GM23248 (cell line): Measurements from ENCODE around the gene ZBTB12. TPM values are rescaled to one million over a fixed set of nuclear protein-coding genes. Genes with fewer than 3 reads are reported as not detected.
A peak's percentile ranks its signal among the peaks of the same experiment; 100 is the strongest.
"Not testable (repeated sequence)": the region's sequence is repeated elsewhere in the genome, so short reads cannot be mapped to it uniquely, and the experiment has no call there.

Experiments
- DNase-seq: peaks from one replicate; pipeline ENCODE4 v3.0.0-alpha.2; 2015
- H2AFZ ChIP-seq: fragments of 200-600 bp; sonication (generic); 2 replicates; pipeline ENCODE4 v1.6.1; 2016; ENCODE audit warnings: antibody characterized with exemption
- H3F3A ChIP-seq: fragments of 200-600 bp; sonication (generic); 2 replicates; pipeline ENCODE4 v1.6.1; 2016; ENCODE audit warnings: mild to moderate bottlenecking, antibody characterized with exemption, mixed run types; ENCODE audit not compliant: insufficient read depth
- H3K27ac ChIP-seq: fragments of 200-600 bp; sonication (generic); 2 replicates; pipeline ENCODE4 v1.5.1; 2016; ENCODE audit warnings: mild to moderate bottlenecking
- H3K27me3 ChIP-seq: fragments of 200-600 bp; sonication (generic); replicated peaks from 2 replicates; pipeline ENCODE4 v1.6.1; 2016; ENCODE audit warnings: mild to moderate bottlenecking; ENCODE audit not compliant: insufficient read depth
- H3K36me3 ChIP-seq: fragments of 200-600 bp; sonication (generic); 2 replicates; pipeline ENCODE4 v1.6.1; 2016; ENCODE audit warnings: low read depth, mild to moderate bottlenecking
- H3K4me1 ChIP-seq: fragments of 200-600 bp; sonication (generic); 2 replicates; pipeline ENCODE4 v1.6.1; 2016; ENCODE audit warnings: mild to moderate bottlenecking; ENCODE audit not compliant: insufficient read depth
- H3K4me2 ChIP-seq: fragments of 200-600 bp; sonication (generic); one replicate; pipeline ENCODE4 v1.6.1; 2016; ENCODE audit warnings: mild to moderate bottlenecking; ENCODE audit not compliant: unreplicated experiment
- H3K4me3 ChIP-seq: fragments of 200-600 bp; sonication (generic); 2 replicates; pipeline ENCODE4 v1.5.1; 2016; ENCODE audit warnings: mild to moderate bottlenecking
- H3K79me2 ChIP-seq: fragments of 200-600 bp; sonication (generic); 2 replicates; pipeline ENCODE4 v1.6.1; 2016; ENCODE audit warnings: mild to moderate bottlenecking; ENCODE audit not compliant: insufficient read depth
- H3K9ac ChIP-seq: fragments of 200-600 bp; sonication (generic); 2 replicates; pipeline ENCODE4 v1.6.1; 2016; ENCODE audit warnings: mild to moderate bottlenecking
- H3K9me2 ChIP-seq: fragments of 200-600 bp; sonication (generic); 2 replicates; pipeline ENCODE4 v1.6.1; 2016; ENCODE audit warnings: mixed run types, mild to moderate bottlenecking, moderate library complexity; ENCODE audit not compliant: insufficient read depth
- H3K9me3 ChIP-seq: fragments of 200-600 bp; sonication (generic); one replicate; pipeline ENCODE4 v1.6.1; 2017; ENCODE audit warnings: low read depth
- H4K20me1 ChIP-seq: fragments of 200-600 bp; sonication (generic); 2 replicates; pipeline ENCODE4 v1.6.0; 2016; ENCODE audit not compliant: insufficient read depth
- EZH2 ChIP-seq: fragments of 200-600 bp; sonication (generic); IDR thresholded peaks from 2 replicates; pipeline ENCODE4 v1.6.1; 2018; ENCODE audit warnings: antibody characterized with exemption, mild to moderate bottlenecking; ENCODE audit not compliant: insufficient read depth, poor library complexity, severe bottlenecking
- EZH2phosphoT487 ChIP-seq: fragments of 200-600 bp; sonication (generic); IDR thresholded peaks from 2 replicates; pipeline ENCODE4 v1.6.1; 2018; ENCODE audit warnings: antibody characterized with exemption, moderate library complexity, mild to moderate bottlenecking, low read depth; ENCODE audit not compliant: insufficient read depth
- WGBS, 2 experiments: methylation state at CpG; one replicate each; pipeline ENCODE4 v1.1.6; 2015 to 2017; ENCODE audit warnings: low lambda C conversion rate in 2 of 2, low coverage in 1 of 2; ENCODE audit errors: missing lambda C conversion rate in 2 of 2; 5-methylcytosine and 5-hydroxymethylcytosine counted together
- in situ Hi-C: fragments of 300-500 bp; cut with MboI; formaldehyde crosslinking; loops from 2 replicates; pipeline ENCODE4 v1.15.0; 2020
- polyA plus RNA-seq: library from polyadenylated mRNA; unstranded; fragments of >200 nt; fragmentation: Nextera tagmentation; extraction: Ambion mirVana; gene quantifications from 2 replicates; pipeline ENCODE4 v1.2.1, GENCODE V29; 2016
- total RNA-seq: library from RNA; depleted of rRNA; stranded (reverse); fragments of >200 nt; shearing (Covaris generic); gene quantifications from 2 replicates; pipeline ENCODE4 v1.2.3, GENCODE V29; 2014

Gene ZBTB12
- total and polyA plus RNA-seq, 2 experiments from 2014 or later, result 6.1 TPM; not detected in 1

GRCh38 chr6:31933537-31933936 lies 31.7 kb upstream of the ZBTB12 start:
- Histone ChIP-seq H3K4me2 (no peak overlapping the region), H2AFZ (no peak overlapping the region), H3K27me3 (no peaks in the 10 kb centered on the region), H3K4me3 (no peak overlapping the region), H3K9ac (no peak overlapping the region), H3K79me2 (no peaks in the 10 kb centered on the region), H3K27ac (no peak overlapping the region), H3K36me3 (no peaks in the 10 kb centered on the region), H3K9me2 (no peaks in the 10 kb centered on the region), H4K20me1 (no peaks in the 10 kb centered on the region), H3K9me3 (no peaks in the 10 kb centered on the region), H3K4me1 (no peaks in the 10 kb centered on the region), H3F3A (no peaks in the 10 kb centered on the region)
- no peak for TF ChIP-seq EZH2
- TF ChIP-seq EZH2phosphoT487, result no peak
- 84 to 87% methylated on average over 19 of the region's 19 CpGs for WGBS, 2 experiments
- DNase-seq, result no peak
- in situ Hi-C loops, result no loop called here

- H3K9me2 ChIP-seq, H3K9me3 ChIP-seq, H2AFZ ChIP-seq, H3K27ac ChIP-seq, H3K9ac ChIP-seq, H3K36me3 ChIP-seq, H3K4me2 ChIP-seq, H3F3A ChIP-seq, H4K20me1 ChIP-seq, H3K4me3 ChIP-seq, DNase-seq, H3K4me1 ChIP-seq, in situ Hi-C loops, H3K27me3 ChIP-seq, H3K79me2 ChIP-seq: not testable (repeated sequence)
- 88% methylated on average over 26 of the region's 32 CpGs; no CpG with 5 or more reads in 1 of the 2 experiments for WGBS, 2 experiments
These were observed 30.3 kb upstream of the ZBTB12 start for GRCh38 chr6:31932137-31932536.

- in situ Hi-C loops, result no loop called here
- H3K4me2 ChIP-seq, result no peak overlapping the region
- H3K9me3 ChIP-seq, result no peaks in the 10 kb centered on the region
- no peak overlapping the region for H3K9ac ChIP-seq
- H4K20me1 ChIP-seq, result no peaks in the 10 kb centered on the region
- WGBS, 2 experiments, result 91 to 96% methylated on average over 1 of the region's 1 CpG
- no peak overlapping the region for H2AFZ ChIP-seq
- no peak overlapping the region for H3K4me3 ChIP-seq
- H3K79me2 ChIP-seq, result no peaks in the 10 kb centered on the region
- no peaks in the 10 kb centered on the region for H3K4me1 ChIP-seq
- no peaks in the 10 kb centered on the region for H3K27me3 ChIP-seq
- DNase-seq, result no peak
- no peaks in the 10 kb centered on the region for H3K36me3 ChIP-seq
- H3F3A ChIP-seq, result no peaks in the 10 kb centered on the region
- no peak overlapping the region for H3K27ac ChIP-seq
- no peaks in the 10 kb centered on the region for H3K9me2 ChIP-seq
- TF ChIP-seq EZH2 (no peak), EZH2phosphoT487 (no peak)
These were observed 29.1 kb upstream of the ZBTB12 start for GRCh38 chr6:31930962-31931361.

GRCh38 chr6:31928672-31928939 lies 26.7 kb upstream of the ZBTB12 start:
- Histone ChIP-seq H3K4me3 (no peak overlapping the region), H4K20me1 (no peaks in the 10 kb centered on the region)

GRCh38 chr6:31927863-31928671 lies 26.2 kb upstream of the ZBTB12 start:
- Histone ChIP-seq H3K79me2 (no peaks in the 10 kb centered on the region), H3K27me3 (no peaks in the 10 kb centered on the region), H3K9me3 (no peaks in the 10 kb centered on the region), H4K20me1 (no peaks in the 10 kb centered on the region), H3K27ac (no peak overlapping the region), H3K4me3 (peak overlapping the region; percentile 33), H3K9me2 (no peaks in the 10 kb centered on the region), H3F3A (no peaks in the 10 kb centered on the region), H3K9ac (0 out of 2 replicates have a peak overlapping the region, but pooled peaks have one; percentile 0), H3K4me2 (no peak overlapping the region), H3K4me1 (no peaks in the 10 kb centered on the region), H3K36me3 (no peaks in the 10 kb centered on the region), H2AFZ (peak overlapping the region; percentile 82)
- DNase-seq, result no peak
- no peak for TF ChIP-seq EZH2phosphoT487
- TF ChIP-seq EZH2, result no peak
- WGBS, 2 experiments, result 57 to 64% methylated on average over 11 of the region's 11 CpGs
- in situ Hi-C loops, result no loop called here

More at GRCh38 chr6:31928672-31928939, 26.7 kb upstream of the ZBTB12 start:
- DNase-seq, result no peak
- Histone ChIP-seq H3K9ac (no peak overlapping the region), H3K27ac (no peak overlapping the region), H3K27me3 (no peaks in the 10 kb centered on the region), H3K79me2 (no peaks in the 10 kb centered on the region), H3K36me3 (no peaks in the 10 kb centered on the region), H3K9me2 (no peaks in the 10 kb centered on the region), H2AFZ (no peak overlapping the region), H3K9me3 (no peaks in the 10 kb centered on the region), H3K4me2 (no peak overlapping the region), H3K4me1 (no peaks in the 10 kb centered on the region), H3F3A (no peaks in the 10 kb centered on the region)
- TF ChIP-seq EZH2, result no peak
- no peak for TF ChIP-seq EZH2phosphoT487
- in situ Hi-C loops, result no loop called here
- WGBS, 2 experiments, result 74 to 80% methylated on average over 9 of the region's 9 CpGs
